Frontal cortex (tissue), 4 donors: Measurements from ENCODE around the gene BHLHE41. TPM values are rescaled to one million over a fixed set of nuclear protein-coding genes. Genes with fewer than 3 reads are reported as not detected.

Experiments used
- DNase-seq, 2 donors: peaks; one replicate each; pipeline ENCODE4 v3.0.0; 2012; ENCODE audit warnings: low spot score in 2 of 2
- FAIRE-seq: peaks from 2 replicates; lab custom pipeline; 2012; peaks lifted over from hg19 to GRCh38; lab: Jason Lieb, UNC
- total RNA-seq: library from RNA; depleted of rRNA; stranded (reverse); fragments of >200 nt; gene quantifications from one replicate; pipeline ENCODE4 v1.2.3, GENCODE V29; 2014
- donor health status: control.
- donor health status: control.
- donor health status: control.

Gene BHLHE41
- total RNA-seq, 1 donor from 2014 or later, result 0.41 TPM

GRCh38 chr12:26116829-26117715, 7.8 kb downstream of the BHLHE41 start:
- DNase-seq (no peak), FAIRE-seq (no peak)

GRCh38 chr12:26114720-26115401, 10.0 kb downstream of the BHLHE41 start:
- DNase-seq (no peak), FAIRE-seq (no peak)

GRCh38 chr12:26113853-26114719, 10.8 kb downstream of the BHLHE41 start:
- peak; percentile 87 to 88 for DNase-seq
- no peak for FAIRE-seq

- no peak for FAIRE-seq
- no peak for DNase-seq
Measured at GRCh38 chr12:26113181-26113654, 11.6 kb downstream of the BHLHE41 start.

GRCh38 chr12:26112703-26113147, 12.1 kb downstream of the BHLHE41 start:
- no peak for FAIRE-seq

GRCh38 chr12:26112232-26112631, 12.6 kb downstream of the BHLHE41 start:
- FAIRE-seq (no peak), DNase-seq (no peak)

More at GRCh38 chr12:26112703-26113147, 12.1 kb downstream of the BHLHE41 start:
- no peak for DNase-seq

- no peak for DNase-seq
- no peak for FAIRE-seq
Measured at GRCh38 chr12:26109343-26109881, 15.4 kb downstream of the BHLHE41 start.

GRCh38 chr12:26108915-26109314, 15.9 kb downstream of the BHLHE41 start:
- no peak for FAIRE-seq
- DNase-seq, result no peak

GRCh38 chr12:26106347-26106746, 18.5 kb downstream of the BHLHE41 start:
- FAIRE-seq (no peak), DNase-seq (no peak)

GRCh38 chr12:26102953-26103352, 21.9 kb downstream of the BHLHE41 start:
- FAIRE-seq (no peak), DNase-seq (no peak)

GRCh38 chr12:26101763-26102162, 23.1 kb downstream of the BHLHE41 start:
- no peak for DNase-seq
- FAIRE-seq, result no peak

- DNase-seq, result no peak
- no peak for FAIRE-seq
Measured at GRCh38 chr12:26101350-26101734, 23.5 kb downstream of the BHLHE41 start.

- no peak for DNase-seq
- no peak for FAIRE-seq
Measured at GRCh38 chr12:26100666-26101349, 24.0 kb downstream of the BHLHE41 start.

GRCh38 chr12:26097046-26097878, 27.6 kb downstream of the BHLHE41 start:
- FAIRE-seq (peak; percentile 90), DNase-seq (peak in 1 of 2 donors; percentile 60)

GRCh38 chr12:26096036-26096435, 28.8 kb downstream of the BHLHE41 start:
- no peak for DNase-seq

GRCh38 chr12:26095186-26095585, 29.7 kb downstream of the BHLHE41 start:
- FAIRE-seq, result no peak
- DNase-seq, result no peak

More at GRCh38 chr12:26096036-26096435, 28.8 kb downstream of the BHLHE41 start:
- no peak for FAIRE-seq

GRCh38 chr12:26092346-26093105, 32.3 kb downstream of the BHLHE41 start:
- no peak for FAIRE-seq
- DNase-seq, result no peak
